DOHH2 (cell line): ENCODE measurements around the gene FCHSD2.
A peak's percentile ranks its signal among the peaks of the same experiment; 100 is the strongest.

Source experiments
- H3F3A ChIP-seq: fragments of 200-600 bp; sonication (generic), shearing (Covaris generic); 2 replicates; pipeline ENCODE4 v1.6.0; 2016; ENCODE audit warnings: antibody characterized with exemption, mild to moderate bottlenecking; ENCODE audit not compliant: control insufficient read depth, insufficient read depth
- H3K27ac ChIP-seq: fragments of 200-600 bp; sonication (generic); 2 replicates; pipeline ENCODE4 v1.5.1; 2014; ENCODE audit warnings: low read depth, mild to moderate bottlenecking, low read length, moderate library complexity
- H3K27me3 ChIP-seq: fragments of 200-600 bp; sonication (generic); 2 replicates; pipeline ENCODE4 v1.6.1; 2014; ENCODE audit warnings: mild to moderate bottlenecking, low read length, mixed read lengths; ENCODE audit not compliant: control insufficient read depth
- H3K36me3 ChIP-seq: fragments of 200-600 bp; sonication (generic); 2 replicates; pipeline ENCODE4 v1.6.1; 2014; ENCODE audit warnings: mild to moderate bottlenecking, low read length, moderate library complexity, mixed read lengths; ENCODE audit not compliant: control insufficient read depth
- H3K4me1 ChIP-seq: fragments of 200-600 bp; sonication (generic); 2 replicates; pipeline ENCODE4 v1.6.1; 2014; ENCODE audit warnings: mild to moderate bottlenecking, low read length, mixed read lengths; ENCODE audit not compliant: control insufficient read depth
- H3K4me2 ChIP-seq: fragments of 200-600 bp; sonication (generic); 2 replicates; pipeline ENCODE4 v1.6.0; 2014; ENCODE audit warnings: mild to moderate bottlenecking, low read length, moderate library complexity
- H3K4me3 ChIP-seq: fragments of 200-600 bp; sonication (generic); 2 replicates; pipeline ENCODE4 v1.5.1; 2014; ENCODE audit warnings: mild to moderate bottlenecking, low read length, mixed read lengths
- H3K79me2 ChIP-seq: fragments of 200-600 bp; sonication (generic); 2 replicates; pipeline ENCODE4 v1.6.1; 2014; ENCODE audit warnings: mild to moderate bottlenecking, low read length, mixed read lengths; ENCODE audit not compliant: control insufficient read depth
- H3K9me2 ChIP-seq: fragments of 200-600 bp; sonication (generic); replicated peaks from 2 replicates; pipeline ENCODE4 v1.6.1; 2014; ENCODE audit warnings: mild to moderate bottlenecking, low read length, mixed read lengths; ENCODE audit not compliant: control insufficient read depth
- H3K9me3 ChIP-seq: fragments of 200-600 bp; sonication (generic); 2 replicates; pipeline ENCODE4 v1.6.1; 2014; ENCODE audit warnings: antibody characterized with exemption, low read length, mixed read lengths; ENCODE audit not compliant: control insufficient read depth, insufficient read depth
- H4K20me1 ChIP-seq: fragments of 200-600 bp; sonication (generic); 2 replicates; pipeline ENCODE4 v1.6.0; 2014; ENCODE audit warnings: low read depth, mild to moderate bottlenecking, antibody characterized with exemption, low read length, moderate library complexity; ENCODE audit not compliant: control insufficient read depth, insufficient read depth
- EZH2phosphoT487 ChIP-seq: fragments of 200-600 bp; sonication (generic); IDR thresholded peaks from 2 replicates; pipeline ENCODE4 v1.6.1; 2017; ENCODE audit warnings: borderline replicate concordance, mild to moderate bottlenecking, antibody characterized with exemption, low read length, moderate library complexity, mixed read lengths
- TF ChIP-seq, protein P1 (sequence below): fragments of 200-600 bp; sonication (generic); IDR thresholded peaks from one replicate; pipeline ENCODE4 v1.5.1; 2014; ENCODE audit warnings: antibody characterized with exemption, mild to moderate bottlenecking, low read depth, low read length; ENCODE audit not compliant: poor library complexity, severe bottlenecking

The FCHSD2 gene

DNA sequence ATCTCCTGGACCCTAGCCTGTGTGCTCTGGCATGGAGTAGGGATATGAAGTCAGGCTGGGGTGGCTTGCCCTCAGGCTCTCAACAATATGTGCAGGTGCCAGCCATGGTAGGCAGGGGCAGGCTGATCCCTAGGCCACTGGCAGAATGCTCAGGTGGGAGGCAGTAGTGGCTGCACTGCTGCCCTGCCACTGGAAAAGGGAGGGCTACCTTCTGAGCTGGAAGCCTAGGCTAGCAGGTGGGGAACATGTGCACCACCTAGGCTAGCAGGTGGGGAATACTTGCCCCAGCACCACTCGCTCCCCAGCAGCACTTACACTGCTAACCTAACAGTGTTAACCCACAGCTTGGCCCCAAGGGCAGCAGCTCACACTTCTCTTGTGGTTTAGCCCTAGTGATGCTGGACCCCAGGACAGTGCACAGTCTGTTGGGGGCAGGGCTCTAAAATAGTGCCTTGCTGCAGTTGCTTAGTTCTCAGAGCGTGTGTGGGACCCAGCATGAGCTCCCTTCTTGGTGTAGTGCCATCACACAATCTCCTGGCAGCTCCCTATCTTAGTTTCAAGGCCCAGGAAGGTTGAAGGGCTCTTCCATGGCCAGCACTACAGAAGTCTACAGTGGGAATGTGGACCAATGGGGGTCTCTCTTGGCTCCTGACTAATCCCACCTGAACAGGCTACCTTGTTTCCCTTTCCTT is 130.8 kb downstream of the FCHSD2 start:
- H3K36me3 ChIP-seq, result peaks cover 88% of the 10 kb centered on the region

GRCh38 chr11:73009972-73010371 is 132.1 kb downstream of the FCHSD2 start:
- TF ChIP-seq, protein P1, sequence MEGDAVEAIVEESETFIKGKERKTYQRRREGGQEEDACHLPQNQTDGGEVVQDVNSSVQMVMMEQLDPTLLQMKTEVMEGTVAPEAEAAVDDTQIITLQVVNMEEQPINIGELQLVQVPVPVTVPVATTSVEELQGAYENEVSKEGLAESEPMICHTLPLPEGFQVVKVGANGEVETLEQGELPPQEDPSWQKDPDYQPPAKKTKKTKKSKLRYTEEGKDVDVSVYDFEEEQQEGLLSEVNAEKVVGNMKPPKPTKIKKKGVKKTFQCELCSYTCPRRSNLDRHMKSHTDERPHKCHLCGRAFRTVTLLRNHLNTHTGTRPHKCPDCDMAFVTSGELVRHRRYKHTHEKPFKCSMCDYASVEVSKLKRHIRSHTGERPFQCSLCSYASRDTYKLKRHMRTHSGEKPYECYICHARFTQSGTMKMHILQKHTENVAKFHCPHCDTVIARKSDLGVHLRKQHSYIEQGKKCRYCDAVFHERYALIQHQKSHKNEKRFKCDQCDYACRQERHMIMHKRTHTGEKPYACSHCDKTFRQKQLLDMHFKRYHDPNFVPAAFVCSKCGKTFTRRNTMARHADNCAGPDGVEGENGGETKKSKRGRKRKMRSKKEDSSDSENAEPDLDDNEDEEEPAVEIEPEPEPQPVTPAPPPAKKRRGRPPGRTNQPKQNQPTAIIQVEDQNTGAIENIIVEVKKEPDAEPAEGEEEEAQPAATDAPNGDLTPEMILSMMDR, result no peak
- TF ChIP-seq EZH2phosphoT487, result no peak
- Histone ChIP-seq H3K27ac (no peak overlapping the region), H3K79me2 (peaks cover 87% of the 10 kb centered on the region), H3K4me2 (no peak overlapping the region), H3K27me3 (no peaks in the 10 kb centered on the region), H3K9me2 (no peaks in the 10 kb centered on the region), H3K4me1 (peaks cover 74% of the 10 kb centered on the region), H4K20me1 (no peaks in the 10 kb centered on the region), H3F3A (peaks cover 48% of the 10 kb centered on the region), H3K4me3 (no peak overlapping the region), H3K9me3 (peaks cover 14% of the 10 kb centered on the region), H3K36me3 (peaks cover 88% of the 10 kb centered on the region)

More for the DNA sequence above, 130.8 kb downstream of the FCHSD2 start:
- no peaks in the 10 kb centered on the region for H4K20me1 ChIP-seq
- H3K79me2 ChIP-seq, result peaks cover 84% of the 10 kb centered on the region
- peaks cover 14% of the 10 kb centered on the region for H3K9me3 ChIP-seq
- TF ChIP-seq EZH2phosphoT487, result no peak
- TF ChIP-seq, protein P1, result no peak
- H3K9me2 ChIP-seq, result no peaks in the 10 kb centered on the region
- no peaks in the 10 kb centered on the region for H3K27me3 ChIP-seq
- no peak overlapping the region for H3K27ac ChIP-seq
- no peak overlapping the region for H3K4me2 ChIP-seq
- peaks cover 61% of the 10 kb centered on the region for H3K4me1 ChIP-seq
- H3K4me3 ChIP-seq, result no peak overlapping the region
- H3F3A ChIP-seq, result peaks cover 38% of the 10 kb centered on the region

DNA sequence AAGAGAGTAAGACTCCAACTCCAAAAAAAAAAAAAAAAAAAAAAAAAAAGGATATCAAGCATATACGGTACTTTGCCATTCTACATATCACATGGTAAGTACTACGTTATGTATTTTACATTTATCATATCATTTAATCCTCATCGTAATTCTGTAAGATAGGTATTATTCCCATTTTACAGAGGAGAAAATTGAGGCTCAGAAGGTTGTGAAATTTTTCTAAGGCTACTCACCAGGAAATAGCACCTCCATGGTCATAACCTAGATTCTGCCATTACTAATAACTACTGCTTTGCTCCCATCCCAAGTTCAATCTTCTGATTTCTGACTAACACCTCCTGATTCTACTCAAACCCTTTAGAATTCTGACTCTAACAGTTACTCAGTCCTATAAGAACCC is 138.0 kb downstream of the FCHSD2 start:
- H3K9me2 ChIP-seq, result no peaks in the 10 kb centered on the region
- H3K79me2 ChIP-seq, result peaks cover 84% of the 10 kb centered on the region
- H3K9me3 ChIP-seq, result no peaks in the 10 kb centered on the region
- peaks cover 96% of the 10 kb centered on the region for H3K4me1 ChIP-seq
- H3F3A ChIP-seq, result peaks cover 59% of the 10 kb centered on the region
- peak overlapping the region; percentile 66 for H3K4me3 ChIP-seq
- H3K27ac ChIP-seq, result peak overlapping the region; percentile 97
- H4K20me1 ChIP-seq, result no peaks in the 10 kb centered on the region
- H3K27me3 ChIP-seq, result no peaks in the 10 kb centered on the region
- H3K36me3 ChIP-seq, result peaks cover 74% of the 10 kb centered on the region
- no peak for TF ChIP-seq EZH2phosphoT487
- TF ChIP-seq, protein P1, result no peak
- peak overlapping the region; percentile 84 for H3K4me2 ChIP-seq
